Panc1 (cell line): ENCODE data around the gene EDEM3. TPM values are rescaled to one million over a fixed set of nuclear protein-coding genes. Genes with fewer than 3 reads are reported as not detected.

Experiments
- ATAC-seq: fragments of 200-7000 bp; cut with Tn5 transposase; 2 replicates; pipeline ENCODE4 v1.9.1; 2020; ENCODE audit warnings: mild to moderate bottlenecking, moderate library complexity
- BruUV-seq: library from RNA; stranded (reverse); fragments of 400-500 nt; replicated peaks from 2 replicates; lab custom pipeline; 2021; lab: Mats Ljungman, UMichigan
- CTCF ChIA-PET: fragments of 300-600 bp; sonication (Branson Sonifier 250); formaldehyde crosslinking; loops from one replicate; lab custom pipeline; 2022; ENCODE audit warnings: antibody characterized with exemption; lab: Charles Lee
- POLR2A ChIA-PET: fragments of 300-600 bp; sonication (Branson Sonifier 250); formaldehyde crosslinking; loops from one replicate; lab custom pipeline; 2022; ENCODE audit warnings: antibody characterized with exemption; lab: Charles Lee
- DNase-seq: peaks from one replicate; pipeline ENCODE4 v3.0.0-alpha.2; 2010; ENCODE audit warnings: low read depth, low spot score
- H3K27ac ChIP-seq: 2 replicates; pipeline ENCODE4 v1.5.1; 2011; ENCODE audit warnings: mild to moderate bottlenecking, low read length, inconsistent platforms
- H3K27me3 ChIP-seq: fragments of 200-500 bp; sonication (Bioruptor generic); 2 replicates; pipeline ENCODE4 v1.6.0; 2014; ENCODE audit warnings: low read length, inconsistent platforms; ENCODE audit not compliant: control insufficient read depth, insufficient read depth
- H3K36me3 ChIP-seq: fragments of 200-500 bp; sonication (Bioruptor generic); 2 replicates; pipeline ENCODE4 v1.5.1; 2014; ENCODE audit warnings: inconsistent platforms, mild to moderate bottlenecking, low read length, moderate library complexity; ENCODE audit not compliant: control insufficient read depth, insufficient read depth
- H3K4me1 ChIP-seq: 2 replicates; pipeline ENCODE4 v1.5.1; 2011; ENCODE audit warnings: inconsistent platforms, mild to moderate bottlenecking, low read length, moderate library complexity; ENCODE audit not compliant: control insufficient read depth, insufficient read depth
- H3K4me3 ChIP-seq, 2 experiments: 2 replicates each; pipeline ENCODE4 v1.5.1; 2011 to 2012; ENCODE audit warnings: low read depth in 2 of 2, low read length in 2 of 2, mild to moderate bottlenecking in 2 of 2, inconsistent platforms in 1 of 2, moderate library complexity in 1 of 2
- H3K9me3 ChIP-seq: fragments of 200-500 bp; sonication (Bioruptor generic); 2 replicates; pipeline ENCODE4 v1.5.1; 2014; ENCODE audit warnings: low read depth, mild to moderate bottlenecking, inconsistent platforms, low read length, moderate library complexity; ENCODE audit not compliant: control insufficient read depth, insufficient read depth
- CTCF ChIP-seq: fragments of 450-650 bp; IDR thresholded peaks from 2 replicates; pipeline ENCODE4 v1.5.1; 2017; ENCODE audit warnings: mild to moderate bottlenecking
- POLR2AphosphoS5 ChIP-seq: IDR thresholded peaks from 2 replicates; pipeline ENCODE4 v1.6.1; 2012; ENCODE audit warnings: mild to moderate bottlenecking, low read depth, low read length, moderate library complexity
- REST ChIP-seq, 2 experiments: IDR thresholded peaks; 2 replicates each; pipeline ENCODE4 v1.6.1; 2011 to 2012; ENCODE audit warnings: low read depth in 2 of 2, control low read depth in 1 of 2, low read length in 1 of 2, mild to moderate bottlenecking in 1 of 2, moderate library complexity in 1 of 2; ENCODE audit not compliant: insufficient read depth in 1 of 2
- SIN3A ChIP-seq: IDR thresholded peaks from 2 replicates; pipeline ENCODE4 v1.6.1; 2012; ENCODE audit warnings: low read depth, mild to moderate bottlenecking, low read length, moderate library complexity, borderline replicate concordance; ENCODE audit not compliant: insufficient read depth
- TCF7L2 ChIP-seq: IDR thresholded peaks from 2 replicates; pipeline ENCODE4 v1.6.1; 2011; ENCODE audit warnings: mild to moderate bottlenecking, low read depth, low read length, inconsistent platforms
- in situ Hi-C: cut with HindIII; loops from 2 replicates; pipeline ENCODE4 v1.10.0; 2016; ENCODE audit warnings: low sequenced_read_pairs, low pct_unique_long_range_greater_than_20kb
- intact Hi-C: fragments of 100-400 bp; cut with micrococcal nuclease; formaldehyde crosslinking; loops from one replicate; pipeline ENCODE4 v1.10.0; 2022; ENCODE audit not compliant: unreplicated experiment
- total RNA-seq: library from RNA; stranded (reverse); gene quantifications from one replicate; pipeline ENCODE4 v1.2.1, GENCODE V29; 2021; ENCODE audit not compliant: unreplicated experiment

The EDEM3 gene
- total RNA-seq, 1 experiment from 2014 or later = 17.4 TPM

GRCh38 chr1:184803180-184803492, 48.5 kb upstream of the EDEM3 start:
- BruUV-seq = no TSS peak
- Histone ChIP-seq H3K27me3 (no peaks in the 10 kb centered on the region), H3K36me3 (no peaks in the 10 kb centered on the region), H3K27ac (no peak overlapping the region), H3K9me3 (no peaks in the 10 kb centered on the region), H3K4me1 (no peaks in the 10 kb centered on the region), H3K4me3 (no peak overlapping the region)
- TF ChIP-seq REST (IDR thresholded peaks at IDR 0.05; ENCODE audit: insufficient read depth in 1 of 2, low read depth in 2 of 2, low read length in 1 of 2) = no peak
- no peak for TF ChIP-seq SIN3A
- no peak for TF ChIP-seq POLR2AphosphoS5
- TF ChIP-seq CTCF = no peak
- no peak for TF ChIP-seq TCF7L2
- no peak for ATAC-seq
- in situ Hi-C loops = no loop called here
- ChIA-PET CTCF (interaction anchor here (0.6 kb wide), 1 partner anchor 28 kb away, joined by 3 read pairs; no protein-coding TSS in a partner anchor), POLR2A (no interaction called here)
- intact Hi-C loops = no loop called here
- DNase-seq = no peak

GRCh38 chr1:184802354-184803179, 47.9 kb upstream of the EDEM3 start:
- ATAC-seq (no peak), DNase-seq (no peak)
- H3K4me3 ChIP-seq = no peak overlapping the region
- CTCF ChIA-PET = interaction anchor here (0.6 kb wide), 2 partner anchors 28 to 148 kb away, joined by 3 read pairs; no protein-coding TSS in a partner anchor
- no peaks in the 10 kb centered on the region for H3K4me1 ChIP-seq
- H3K36me3 ChIP-seq = no peaks in the 10 kb centered on the region
- TF ChIP-seq POLR2AphosphoS5 (no peak), TCF7L2 (no peak), REST (IDR thresholded peaks at IDR 0.05; ENCODE audit: insufficient read depth in 1 of 2, low read depth in 2 of 2, low read length in 1 of 2) (no peak), SIN3A (no peak), CTCF (no peak)
- H3K27me3 ChIP-seq = no peaks in the 10 kb centered on the region
- POLR2A ChIA-PET = no interaction called here
- in situ Hi-C loops (no loop called here), intact Hi-C loops (no loop called here)
- H3K27ac ChIP-seq = no peak overlapping the region
- H3K9me3 ChIP-seq = no peaks in the 10 kb centered on the region
- no TSS peak for BruUV-seq
